ENCODE results near the gene PRKAG3.
"Not testable (repeated sequence)": the region's sequence is repeated elsewhere in the genome, so short reads cannot be mapped to it uniquely, and the experiment has no call there.

Gene PRKAG3

DNA sequence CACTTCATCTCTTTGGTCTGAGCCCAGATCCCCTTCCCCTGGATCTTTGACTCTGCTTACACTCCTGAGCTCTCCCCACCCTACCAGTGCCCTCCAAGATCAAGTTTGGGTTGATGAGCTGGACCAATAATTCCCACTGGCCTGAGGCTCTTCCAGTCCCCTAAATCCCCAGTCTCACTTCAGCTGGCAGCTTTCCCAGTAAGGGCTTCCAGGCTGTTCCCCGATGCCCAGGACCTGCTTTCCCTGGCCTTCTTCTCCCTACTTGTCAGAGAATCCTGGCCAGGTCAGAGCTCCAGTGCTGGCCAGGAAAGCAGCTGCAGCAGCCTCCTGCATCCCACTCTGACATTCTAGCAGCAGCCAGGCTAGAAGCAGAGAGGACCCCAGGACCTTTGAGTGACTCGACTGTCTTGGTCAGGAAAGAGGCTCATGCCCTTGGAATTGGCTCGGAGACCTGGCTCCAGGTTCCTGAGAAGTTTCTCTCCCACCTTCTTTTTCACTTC, 31.5 kb upstream of the PRKAG3 start:
- no peak for DNase-seq (ENCODE audit: low spot score)

DNA sequence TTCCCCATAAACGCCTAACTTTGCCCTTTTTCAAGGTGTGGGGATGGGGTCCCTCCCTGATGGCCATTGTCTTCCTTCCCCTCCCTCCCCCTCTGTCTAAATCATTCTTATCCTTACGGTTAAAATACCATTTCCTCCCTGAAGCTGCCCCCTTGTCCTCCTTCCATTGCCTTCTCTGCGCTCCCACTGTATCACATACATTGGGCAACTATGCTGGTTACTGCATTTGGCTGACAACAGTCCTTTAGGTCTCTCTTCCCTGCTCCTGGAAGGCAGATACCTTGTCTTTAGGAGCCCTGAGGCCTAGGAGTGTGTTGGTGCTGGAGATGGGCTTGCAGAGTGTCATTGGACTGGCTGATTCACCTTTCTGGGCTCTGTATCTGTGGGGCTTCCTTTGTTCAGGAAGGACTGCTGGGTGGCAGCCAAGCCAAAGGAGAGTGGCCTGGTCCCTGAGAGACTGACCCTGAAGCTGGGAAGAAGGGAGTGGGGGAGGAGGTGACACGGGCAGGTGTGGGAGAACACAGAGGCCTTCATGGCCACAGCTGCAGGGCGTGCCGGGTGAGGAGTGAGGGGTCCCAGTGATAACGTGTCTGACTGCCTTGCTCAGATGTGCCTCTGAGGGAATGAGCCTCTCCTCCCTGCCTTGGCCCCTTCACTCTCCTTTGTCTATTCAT, 30.2 kb upstream of the PRKAG3 start:
- no peak for DNase-seq (ENCODE audit: low spot score)

DNA sequence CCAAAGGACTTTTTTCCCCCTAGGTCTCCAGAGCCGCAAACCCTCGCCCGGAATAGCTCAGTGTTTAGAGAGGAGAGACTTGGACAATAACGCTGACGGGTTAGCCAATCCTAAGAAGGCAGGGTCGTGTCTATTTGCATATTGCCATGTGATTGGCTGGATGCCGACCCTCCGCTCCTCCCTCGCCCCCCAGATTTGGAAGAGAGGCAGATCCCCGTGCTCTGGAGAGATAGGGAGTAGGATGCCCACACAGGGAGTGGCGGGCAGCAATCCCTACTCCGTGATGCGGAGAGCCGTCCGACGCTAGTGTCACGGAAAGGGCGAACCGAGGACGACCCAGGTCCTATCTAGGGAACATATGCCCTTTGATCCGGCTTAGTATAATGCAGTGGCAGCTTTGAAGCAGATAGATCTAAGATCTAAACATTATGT, 29.4 kb upstream of the PRKAG3 start:
- DNase-seq (ENCODE audit: low spot score), result no peak

DNA sequence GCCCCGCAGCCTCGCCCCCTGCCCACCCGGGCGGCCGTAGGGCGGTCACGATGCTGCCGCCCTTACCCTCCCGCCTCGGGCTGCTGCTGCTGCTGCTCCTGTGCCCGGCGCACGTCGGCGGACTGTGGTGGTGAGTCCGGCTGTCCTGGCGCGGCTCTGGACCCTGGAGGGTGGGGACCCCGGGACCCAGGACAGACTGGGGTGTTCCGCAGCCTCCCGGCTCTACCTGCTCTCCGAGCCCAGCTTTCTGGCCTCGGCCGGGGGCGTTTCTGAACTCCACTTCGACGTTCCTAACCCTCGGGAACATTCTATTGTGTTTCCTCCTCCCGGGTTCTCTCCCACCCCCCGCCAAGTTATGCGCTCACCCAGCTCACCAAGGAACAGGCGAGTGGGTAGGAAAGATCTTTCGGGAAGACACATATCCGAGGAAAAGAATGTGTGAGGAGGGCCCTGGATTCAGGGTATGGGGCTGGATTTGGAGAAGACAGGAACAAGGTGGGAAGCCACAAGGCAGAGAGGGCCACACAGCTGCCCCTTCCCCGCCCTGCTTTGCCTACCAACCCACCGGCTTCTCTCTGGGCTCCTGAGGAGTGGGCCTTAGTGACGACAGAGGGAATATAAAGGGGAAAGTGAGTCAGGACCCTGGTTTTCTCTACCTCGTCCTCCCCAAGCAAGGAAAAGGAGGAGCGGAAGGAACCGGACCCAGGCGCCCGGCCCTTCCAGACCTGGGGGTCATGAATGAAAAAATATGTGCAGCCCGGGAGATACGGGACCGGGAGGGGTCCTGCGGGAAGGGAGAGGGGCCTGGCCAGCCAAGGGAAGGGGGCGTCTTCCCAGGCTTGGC, 28.6 kb upstream of the PRKAG3 start:
- no peak for DNase-seq (ENCODE audit: low spot score)

DNA sequence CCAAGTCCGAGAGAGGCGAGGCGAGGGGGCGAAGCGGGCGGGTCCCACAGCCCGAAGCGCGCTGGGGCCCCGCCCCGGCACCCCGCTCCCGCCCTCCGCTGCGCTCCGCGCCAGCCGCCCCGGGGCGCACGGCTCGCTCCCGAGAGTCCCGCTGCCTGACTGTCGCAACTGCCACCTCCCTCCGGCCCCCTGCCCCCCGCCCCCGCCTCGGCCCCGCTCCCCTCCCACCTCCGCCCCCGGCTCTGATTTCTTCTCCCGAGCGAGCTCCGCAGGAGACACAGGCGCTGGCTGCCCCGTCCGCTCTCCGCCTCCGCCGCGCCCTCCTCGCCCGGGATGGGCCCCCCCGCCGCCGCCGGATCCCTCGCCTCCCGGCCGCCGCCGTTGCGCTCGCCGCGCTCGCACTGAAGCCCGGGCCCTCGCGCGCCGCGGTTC, 28.0 kb upstream of the PRKAG3 start, which contains the start of gene WNT6:
Gene WNT6, plus strand, starts transcription at position 250 of the 432 bp plus-strand sequence. CDS start 233 bp downstream, outside the sequence.
- DNase-seq (ENCODE audit: low spot score), result no peak

DNA sequence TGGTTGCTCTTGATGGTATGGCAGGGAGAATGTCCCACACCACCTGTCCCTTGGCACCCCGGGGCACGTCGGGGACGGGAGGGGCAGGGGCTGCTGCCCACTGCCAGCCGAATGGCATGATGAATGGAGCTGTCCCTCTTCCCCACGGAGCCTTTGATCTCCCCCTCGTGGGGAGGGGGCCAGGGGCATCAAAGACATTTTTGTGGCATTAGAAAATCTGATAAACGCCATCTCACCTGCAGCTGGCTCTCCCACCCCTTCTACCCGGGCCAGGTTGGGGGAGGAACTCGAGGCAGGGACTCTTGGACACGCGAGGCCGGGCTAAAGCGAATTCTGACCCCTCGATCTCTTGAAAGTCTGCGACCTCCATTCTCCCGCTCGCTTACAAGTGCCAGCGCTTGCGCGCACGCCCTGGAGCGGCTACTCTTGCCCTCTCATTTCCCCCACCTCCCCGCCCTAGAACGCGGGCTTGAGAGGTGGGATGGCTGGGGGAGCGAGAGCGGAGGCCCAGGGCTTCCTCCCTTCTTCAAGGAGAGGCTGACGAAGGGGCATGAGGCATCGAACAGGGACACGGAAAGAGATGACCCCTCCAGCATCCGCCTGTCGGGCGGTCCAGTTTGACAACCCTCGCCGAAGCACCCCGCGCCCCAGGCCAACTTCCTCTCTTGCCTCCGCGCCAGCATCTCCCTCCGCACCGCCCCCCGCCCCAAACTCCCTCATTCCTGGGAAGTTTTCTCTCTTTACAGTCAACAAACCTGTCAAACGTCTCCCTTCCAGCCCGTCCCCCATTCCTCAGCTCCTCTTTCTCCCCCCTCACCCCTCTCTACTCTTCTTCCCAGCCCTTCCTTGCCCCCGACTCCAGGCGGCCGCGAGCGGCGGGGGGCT, 27.3 kb upstream of the PRKAG3 start:
- no peak for DNase-seq (ENCODE audit: low spot score)

DNA sequence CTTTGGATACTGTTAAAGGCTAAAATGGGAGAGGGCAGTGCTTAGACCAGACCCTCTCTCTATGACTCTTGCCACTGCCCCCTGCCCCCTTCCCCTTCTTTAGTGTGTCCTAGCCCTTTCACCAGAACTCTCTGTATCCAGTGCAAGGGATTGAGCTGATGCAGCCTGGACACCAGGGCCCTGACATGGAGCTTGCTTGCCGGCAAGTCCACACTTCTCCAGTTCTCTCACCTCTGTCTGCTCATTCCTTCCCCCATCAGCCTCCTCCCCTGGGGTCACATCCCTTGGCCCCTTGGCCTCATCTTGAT, 26.5 kb upstream of the PRKAG3 start:
- no peak for DNase-seq (ENCODE audit: low spot score)

DNA sequence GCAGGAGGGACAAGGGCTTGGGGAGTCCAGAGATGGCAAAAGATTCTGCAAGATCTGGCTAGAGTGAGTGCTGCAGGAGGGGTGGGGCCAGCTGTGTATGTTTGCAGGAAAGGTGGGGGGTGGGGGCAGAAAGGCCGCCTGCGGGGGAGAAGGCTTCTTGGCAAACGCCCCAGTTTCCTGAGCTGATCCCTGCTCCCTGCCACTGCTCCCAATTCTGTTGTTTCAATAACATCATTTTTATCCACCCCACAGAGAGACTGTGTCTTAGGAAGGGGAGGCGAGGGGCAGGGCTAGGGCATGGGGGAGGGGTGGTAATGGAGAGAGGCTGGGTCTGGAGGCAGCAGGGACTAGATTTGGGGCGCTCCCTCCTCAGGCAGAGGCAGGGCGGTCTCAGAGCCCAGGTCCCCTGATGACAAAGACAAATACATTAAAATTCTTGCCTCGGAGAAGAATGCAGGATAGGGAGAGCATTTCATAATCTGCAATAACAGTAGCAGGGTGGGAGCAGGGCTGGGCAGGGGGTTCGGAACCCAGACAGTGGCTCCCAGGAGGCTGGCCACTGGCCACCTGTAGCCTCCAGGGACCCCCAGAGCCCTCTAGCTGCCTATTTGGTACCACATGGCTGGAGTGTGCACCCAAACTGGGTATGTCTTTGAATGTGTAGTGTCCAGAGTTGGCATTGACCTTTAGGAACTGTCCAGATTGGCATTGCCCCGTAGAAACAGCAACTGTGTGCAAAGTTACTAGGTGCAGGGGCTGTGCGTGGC, 26.0 kb upstream of the PRKAG3 start:
- no peak for DNase-seq (ENCODE audit: low spot score)

DNA sequence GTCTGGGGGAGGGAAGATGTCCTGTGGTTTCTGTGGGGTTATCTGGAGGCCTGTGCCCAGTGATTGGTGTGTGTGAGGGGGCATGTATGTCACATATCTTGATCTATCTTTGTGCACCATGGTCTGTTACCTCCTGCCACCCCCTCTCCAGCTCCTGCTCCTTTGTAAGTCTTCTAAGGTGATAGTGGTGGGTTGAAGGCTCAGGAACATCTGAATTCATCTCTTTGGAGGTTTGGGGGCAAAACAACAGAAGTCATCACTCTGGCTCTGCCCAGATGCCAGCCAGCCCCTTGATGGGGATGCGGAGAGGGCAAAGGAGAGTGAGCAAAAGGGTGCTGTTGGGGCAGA, 25.3 kb upstream of the PRKAG3 start:
- DNase-seq (ENCODE audit: low spot score), result no peak

DNA sequence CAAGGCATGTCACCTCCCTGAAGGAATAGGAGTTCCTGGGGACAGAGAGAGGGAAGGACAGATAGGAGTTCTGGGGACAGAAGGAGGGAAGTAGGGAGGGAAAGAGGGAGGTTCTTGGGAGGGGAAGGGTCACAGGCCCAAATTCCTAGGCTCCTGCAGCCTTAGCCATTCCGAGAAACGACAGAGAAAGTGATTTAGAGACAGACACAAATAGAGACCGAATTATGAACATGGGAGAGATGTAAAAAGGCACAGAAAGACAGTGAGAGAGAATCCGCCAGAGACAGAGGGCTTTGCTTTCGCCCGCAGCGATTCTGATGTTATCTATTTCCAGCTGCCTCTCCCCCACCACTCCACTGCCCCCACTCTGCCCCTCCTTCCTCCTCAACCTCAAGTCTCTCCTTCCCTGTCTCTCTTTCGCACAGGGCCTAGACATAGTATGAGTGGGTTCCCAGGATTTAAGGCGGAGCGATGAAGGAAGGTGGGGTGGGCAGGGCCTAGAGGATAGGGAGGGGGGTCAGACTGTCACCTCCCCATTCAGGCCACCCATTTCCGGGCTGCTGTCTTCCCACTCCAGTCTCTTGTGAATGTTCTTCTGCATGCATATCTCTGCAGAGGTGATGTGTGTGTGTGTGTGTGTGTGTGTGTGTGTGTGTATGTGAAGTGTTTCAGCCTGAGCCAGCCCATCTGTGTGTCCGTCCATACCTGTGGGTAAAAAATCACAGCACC, 24.7 kb upstream of the PRKAG3 start:
- no peak for DNase-seq (ENCODE audit: low spot score)

DNA sequence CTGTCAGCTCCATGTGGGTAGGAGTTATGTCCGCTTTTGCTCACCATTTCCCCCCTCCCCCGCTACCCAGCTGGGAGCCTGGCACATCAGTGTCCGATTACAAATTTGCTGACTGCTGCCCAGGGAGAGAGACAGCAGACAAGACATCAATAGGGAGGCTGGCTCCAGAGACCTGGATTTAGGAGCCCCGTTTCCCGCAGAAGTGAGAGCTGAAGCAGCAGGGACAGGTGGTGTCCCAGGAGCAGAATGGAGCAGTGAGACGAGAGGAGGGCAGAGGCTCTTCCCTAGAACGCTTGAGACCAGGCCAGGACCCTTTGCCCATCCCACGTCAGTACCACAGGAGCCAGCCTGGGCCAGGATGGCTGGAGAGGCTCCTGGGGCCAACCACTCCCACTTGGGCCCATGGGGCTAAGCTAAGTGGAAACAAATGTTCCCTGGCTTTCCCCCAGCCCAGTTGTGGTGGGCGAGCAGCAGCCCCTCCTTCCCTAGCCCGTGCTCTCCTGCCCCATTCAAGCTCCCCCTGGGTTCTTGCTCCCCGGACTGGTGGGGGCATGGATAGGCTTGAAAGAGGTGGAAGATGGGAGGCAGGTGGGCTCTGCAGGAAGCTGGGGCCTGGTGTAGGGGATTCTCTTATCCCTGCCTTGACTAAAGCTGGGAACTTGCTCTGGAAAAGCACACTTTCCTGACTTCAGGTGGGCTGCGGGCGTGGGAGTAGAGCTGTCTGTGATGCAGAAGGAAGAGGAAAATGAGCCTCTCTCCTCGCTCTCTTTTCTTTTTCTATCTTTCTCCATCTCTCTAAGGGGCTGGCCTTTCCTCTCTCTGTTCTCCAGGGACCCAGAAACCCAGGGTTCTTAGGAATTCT, 23.9 kb upstream of the PRKAG3 start:
- no peak for DNase-seq (ENCODE audit: low spot score)

DNA sequence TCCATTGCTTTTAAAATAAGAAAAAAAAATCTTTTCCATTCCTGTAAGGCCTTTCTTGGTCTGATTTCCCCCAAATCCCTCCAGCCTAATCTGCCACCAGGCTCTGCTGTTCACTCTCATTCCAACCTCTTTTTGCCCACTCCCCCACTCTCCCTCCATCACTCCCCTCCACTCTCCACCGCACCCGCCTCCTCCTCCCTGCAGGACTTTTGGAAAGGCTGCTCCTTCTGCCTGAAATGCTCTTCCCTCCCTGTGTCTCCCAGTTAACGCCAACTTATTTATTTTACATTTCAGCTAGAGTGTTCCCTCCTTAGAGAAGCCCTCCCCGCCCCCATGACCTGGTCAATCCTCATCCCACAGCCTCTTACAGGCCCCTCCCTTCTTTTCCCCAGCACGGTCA, 23.3 kb upstream of the PRKAG3 start:
- DNase-seq (ENCODE audit: low spot score), result no peak

DNA sequence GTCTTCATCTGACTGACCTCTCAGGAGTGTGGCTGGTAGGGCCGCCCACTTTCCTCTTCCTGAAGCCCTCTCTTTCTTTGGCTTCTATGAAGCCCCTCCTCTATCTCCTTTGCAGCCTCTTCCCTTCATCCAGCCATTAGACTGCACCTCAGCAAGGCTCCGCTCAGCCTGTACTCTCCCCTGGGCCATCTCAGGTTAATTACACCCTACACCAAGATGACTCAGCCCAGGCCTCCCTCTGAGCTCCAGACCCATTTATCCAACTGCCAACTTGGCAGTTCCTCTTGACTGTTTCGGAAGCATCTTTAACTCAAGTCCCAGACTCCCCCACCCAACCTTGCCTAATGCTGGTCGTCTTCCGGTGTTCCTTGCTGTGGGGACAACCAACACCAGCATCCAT, 22.2 kb upstream of the PRKAG3 start:
- DNase-seq (ENCODE audit: low spot score), result no peak

DNA sequence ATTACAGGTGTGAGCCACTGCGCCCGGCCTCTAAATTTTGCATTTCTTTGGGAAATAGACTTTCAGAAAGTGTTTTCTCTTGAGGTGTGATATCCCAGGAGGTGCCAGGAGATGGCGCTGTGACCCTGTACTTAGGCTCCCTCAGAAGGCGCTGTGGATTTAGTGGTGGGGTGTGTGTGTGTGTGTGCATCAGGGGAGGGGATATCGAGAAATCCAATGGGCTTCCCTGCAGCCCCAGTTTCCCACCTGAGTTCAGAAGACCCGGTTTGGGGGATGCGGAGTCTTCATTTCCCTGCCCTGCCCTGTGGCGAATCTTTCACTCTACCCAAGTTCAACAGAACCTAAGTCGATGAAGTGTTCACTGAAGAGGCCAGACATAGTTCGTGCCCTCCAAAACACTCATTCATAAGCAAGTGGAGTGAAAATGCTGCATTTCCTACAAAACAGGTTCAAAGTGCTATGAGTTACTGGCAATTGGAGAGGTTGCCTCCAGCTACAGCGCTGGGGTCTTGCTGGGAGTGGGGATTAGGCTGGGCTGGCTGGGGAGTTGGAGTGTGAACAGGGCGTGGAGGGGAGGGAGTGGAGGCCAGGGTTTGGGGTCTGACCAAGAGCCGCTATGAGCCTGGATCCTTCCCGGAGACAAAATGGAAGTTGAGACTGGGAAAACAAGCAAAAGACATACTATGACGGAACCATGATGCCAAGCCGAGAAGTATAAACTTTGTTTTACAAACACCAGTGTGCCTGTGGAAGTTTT, 21.5 kb upstream of the PRKAG3 start:
- DNase-seq (ENCODE audit: low spot score), result peak; percentile 51

DNA sequence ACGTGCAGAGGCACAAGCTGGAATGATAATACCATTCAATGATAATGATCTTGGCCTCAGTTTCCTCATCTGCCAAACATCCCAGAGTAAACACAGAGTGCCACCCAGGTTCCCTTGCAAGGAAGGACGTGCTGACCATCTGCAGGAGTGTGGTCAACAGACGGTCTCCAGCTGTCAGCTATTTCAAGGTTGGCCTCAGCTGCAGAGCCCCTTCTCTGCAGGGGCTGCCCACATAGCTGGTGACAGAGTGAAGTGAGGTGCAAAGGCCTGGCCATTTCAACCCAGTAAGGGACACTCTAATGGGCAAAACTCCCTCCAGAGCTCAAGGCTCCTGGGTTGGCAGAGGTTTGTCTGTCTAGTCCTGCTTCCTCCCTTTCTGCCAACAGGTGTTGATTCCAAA, 19.7 kb upstream of the PRKAG3 start:
- DNase-seq (ENCODE audit: low spot score), result no peak

DNA sequence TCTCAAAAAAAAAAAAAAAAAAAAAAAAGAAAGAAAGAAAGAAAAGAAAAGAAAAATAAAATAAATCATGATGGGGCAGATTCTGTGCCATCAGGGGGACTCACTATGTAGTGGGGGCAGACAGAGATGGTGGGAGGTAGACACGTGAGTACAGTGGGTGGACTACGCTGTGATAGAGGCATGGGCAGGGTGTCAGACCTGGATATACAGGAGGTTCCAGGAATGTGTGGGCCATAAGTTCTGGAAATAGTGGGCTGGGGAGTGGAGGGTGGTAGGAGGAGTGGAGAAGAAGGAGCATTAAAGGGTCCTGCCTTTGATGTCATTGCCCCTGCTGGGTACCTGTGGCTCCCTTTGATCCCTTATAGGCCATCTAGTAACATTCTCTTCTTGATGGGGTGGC, 19.2 kb upstream of the PRKAG3 start:
- DNase-seq (ENCODE audit: low spot score), result no peak

DNA sequence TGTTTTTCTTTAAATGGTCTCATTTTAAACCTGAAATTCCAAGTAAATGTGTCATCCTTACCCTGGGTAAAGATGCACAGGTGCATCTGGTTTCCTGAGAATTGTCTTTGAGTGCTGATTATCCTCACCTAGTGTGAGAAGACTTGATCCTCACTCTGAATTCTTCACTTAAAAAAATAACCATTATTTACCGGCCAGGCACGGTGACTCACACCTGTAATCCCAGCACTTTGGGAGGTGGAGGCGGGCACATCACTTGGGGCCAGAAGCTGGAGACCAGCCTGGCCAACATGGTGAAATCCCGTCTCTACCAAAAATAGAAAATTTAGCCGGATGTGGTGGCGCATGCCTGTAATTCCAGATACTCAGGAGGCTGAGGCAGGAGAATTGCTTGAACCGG, 18.1 kb upstream of the PRKAG3 start:
- DNase-seq (ENCODE audit: low spot score), result no peak

DNA sequence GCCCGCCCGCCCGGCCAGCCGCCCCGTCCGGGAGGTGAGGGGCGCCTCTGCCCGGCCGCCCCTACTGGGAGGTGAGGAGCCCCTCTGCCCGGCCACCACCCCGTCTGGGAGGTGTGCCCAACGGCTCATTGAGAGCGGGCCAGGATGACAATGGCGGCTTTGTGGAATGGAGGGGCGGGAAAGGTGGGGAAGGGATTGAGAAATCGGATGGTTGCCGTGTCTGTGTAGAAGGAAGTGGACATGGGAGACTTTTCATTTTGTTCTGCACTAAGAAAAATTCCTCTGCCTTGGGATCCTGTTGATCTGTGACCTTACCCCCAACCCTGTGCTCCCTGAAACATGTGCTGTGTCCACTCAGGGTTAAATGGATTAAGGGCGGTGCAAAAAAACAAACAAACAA, 15.4 kb upstream of the PRKAG3 start:
- not testable (repeated sequence) for DNase-seq (ENCODE audit: low spot score)

DNA sequence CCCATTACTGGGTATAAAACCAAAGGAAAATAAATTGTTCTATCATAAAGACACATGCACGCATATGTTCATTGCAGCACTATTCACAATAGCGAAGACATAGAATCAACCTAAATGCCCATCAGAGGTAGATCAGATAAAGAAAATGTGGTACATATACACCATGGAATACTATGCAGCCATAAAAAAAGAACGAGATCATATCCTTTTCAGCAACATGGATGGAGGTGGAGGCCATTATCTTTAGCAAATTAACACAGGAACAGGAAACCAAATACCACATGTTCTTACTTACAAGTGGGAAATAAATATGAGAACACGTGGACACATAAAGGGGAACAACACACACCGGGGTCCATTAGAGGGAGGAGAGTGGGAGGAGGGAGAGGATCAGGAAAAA, 12.7 kb upstream of the PRKAG3 start:
- not testable (repeated sequence) for DNase-seq (ENCODE audit: low spot score)

Data from kidney capillary endothelial cell (primary cell).